Ovary (tissue), 9 donors: ENCODE data around the gene ACADS. TPM values are rescaled to one million over a fixed set of nuclear protein-coding genes. Genes with fewer than 3 reads are reported as not detected.

Source experiments
- DNase-seq, 5 donors: peaks; one replicate each; pipeline ENCODE4 v3.0.0-alpha.2; 2019 to 2020
- H3K27ac ChIP-seq, 2 donors: fragments of 200-600 bp; one replicate each; pipeline versions ENCODE4 v1.5.1 to v1.8.0; 2019 to 2022
- H3K27me3 ChIP-seq: fragments of 200-600 bp; one replicate; pipeline ENCODE4 v1.8.0; 2022
- H3K36me3 ChIP-seq: fragments of 200-600 bp; sonication (generic); one replicate; pipeline ENCODE4 v1.5.1; 2019
- H3K4me1 ChIP-seq: one replicate; pipeline ENCODE4 v1.8.1; 2013; ENCODE audit warnings: mild to moderate bottlenecking, moderate library complexity; ENCODE audit not compliant: insufficient read depth
- H3K4me3 ChIP-seq: fragments of 200-600 bp; sonication (generic); one replicate; pipeline ENCODE4 v1.5.1; 2017
- H3K9me3 ChIP-seq, 2 donors: fragments of 200-600 bp in 1 of 2; sonication (generic) in 1 of 2; one replicate each; pipeline versions ENCODE4 v1.5.1 to v1.8.1; 2013 to 2019; ENCODE audit warnings: mild to moderate bottlenecking in 1 of 2, moderate library complexity in 1 of 2
- CTCF ChIP-seq, 3 donors: fragments of 450-650 bp in 2 of 3; fragments of 200-600 bp in 1 of 3; IDR thresholded peaks; one replicate each; pipeline versions ENCODE4 v1.5.1 to v1.8.0; 2016 to 2022; ENCODE audit warnings: antibody characterized with exemption in 3 of 3, mild to moderate bottlenecking in 1 of 3
- EP300 ChIP-seq: sonication (generic); formaldehyde crosslinking; IDR thresholded peaks from one replicate; pipeline ENCODE4 v1.6.1; 2017; ENCODE audit warnings: antibody characterized with exemption
- POLR2A ChIP-seq: fragments of 450-650 bp; IDR thresholded peaks from one replicate; pipeline ENCODE4 v1.6.1; 2017; ENCODE audit warnings: antibody characterized with exemption, mild to moderate bottlenecking, moderate library complexity
- WGBS, 3 donors: extraction: QIAGEN DNeasy Blood & Tissue Kit in 1 of 3; methylation state at CpG; one replicate each; pipeline versions ENCODE4 v1.1.5 to v1.1.7; 2013 to 2017; 5-methylcytosine and 5-hydroxymethylcytosine counted together
- intact Hi-C, 4 donors: fragments of 100-400 bp; cut with DNase I; formaldehyde crosslinking; loops; one replicate each; pipeline versions ENCODE4 v1.11.0 to v1.15.1; 2022 to 2023
- polyA plus RNA-seq, 2 donors: library from polyadenylated mRNA; stranded (reverse); fragments of 200-250 nt in 1 of 2; fragments of 350-450 nt in 1 of 2; fragmentation: Illumina TruSeq in 1 of 2; extraction: RNeasy Lipid Tissue Mini Kit (QIAGEN cat#74804) in 1 of 2; gene quantifications; one replicate each; pipeline ENCODE4 v1.2.3, GENCODE V29; 2013 to 2014
- total RNA-seq, 7 donors: library from RNA; depleted of rRNA in 2 of 7; stranded (reverse); fragments of >200 nt in 2 of 7; fragmentation: NEBNext Ultra II Directional in 3 of 7; extraction: Animal tissue kit (Norgen Biotek cat#: 25700) in 3 of 7; gene quantifications; one replicate each; pipeline versions ENCODE4 v1.1.0 to v1.2.4, GENCODE V29; 2016 to 2023
- donor health status: DM: no; HTN: no; CAD: no; lungs with moderate emphysema.
- donor health status: DM: no; HTN: no; CAD: no.
- donor health status: Bipolar disorder and iron deficiency.
- donor health status: DM: yes; HTN: yes; CAD: no.
- donor health status: DM: no; HTN: no; CAD: no.
- donor health status: DM: yes; HTN: yes; CAD: no.

ACADS gene
- total and polyA plus RNA-seq, 9 donors, result 1.0 to 17.5 (median 13.9) TPM

- 63 to 77% (median 71%) methylated on average over 4 of the region's 4 CpGs for WGBS, 3 donors
- no peak for TF ChIP-seq EP300
- no peak for TF ChIP-seq POLR2A
- no peak for TF ChIP-seq CTCF (IDR thresholded peaks at IDR 0.05)
- Histone ChIP-seq H3K36me3 (no peaks in the 10 kb centered on the region), H3K27me3 (no peaks in the 10 kb centered on the region), H3K9me3 (no peaks in the 10 kb centered on the region), H3K4me1 (peaks cover 5% of the 10 kb centered on the region), H3K27ac (no peak overlapping the region), H3K4me3 (no peak overlapping the region)
- intact Hi-C loops, result no loop called here
- no peak for DNase-seq
These were observed 17.0 kb upstream of the ACADS start for GRCh38 chr12:120708651-120709050.

- intact Hi-C loops, result loop anchor here (5.0 to 10.0 kb wide), 3 partner anchors 63 to 125 kb away; partner anchors contain the start of genes POP5 (in 3 of the 4) and CABP1 (in 1 of the 4)
- Histone ChIP-seq H3K9me3 (no peaks in the 10 kb centered on the region), H3K27ac (peak within 1 kb of the TSS; percentile 56 to 76), H3K36me3 (no peaks in the 10 kb centered on the region), H3K4me1 (peaks cover 4% of the 10 kb centered on the region), H3K4me3 (peak within 1 kb of the TSS; percentile 64), H3K27me3 (no peaks in the 10 kb centered on the region)
- WGBS, 3 donors, result 0 to 1% (median 1%) methylated on average over 32 to 70 of the region's 76 CpGs
- TF ChIP-seq CTCF (IDR thresholded peaks at IDR 0.05) (peak in 1 of 3 donors; percentile 6), POLR2A (peak; percentile 53), EP300 (no peak)
- peak; percentile 64 to 83 (median 80) for DNase-seq
These were observed 15.4 kb upstream of the ACADS start, which contains the start of gene UNC119B for GRCh38 chr12:120710031-120710804. Gene UNC119B, plus strand, starts transcription at chr12:120710458. Its CDS starts 17 bp downstream, at chr12:120710475.

GRCh38 chr12:120710805-120711296 is 14.8 kb upstream of the ACADS start:
- Histone ChIP-seq H3K27ac (peak overlapping the region; percentile 56 to 76), H3K4me3 (peak overlapping the region; percentile 64), H3K27me3 (no peaks in the 10 kb centered on the region), H3K36me3 (no peaks in the 10 kb centered on the region), H3K4me1 (peaks cover 4% of the 10 kb centered on the region), H3K9me3 (no peaks in the 10 kb centered on the region)
- TF ChIP-seq CTCF (IDR thresholded peaks at IDR 0.05), result no peak
- TF ChIP-seq EP300, result no peak
- TF ChIP-seq POLR2A, result no peak
- DNase-seq, result peak in 4 of 5 donors; percentile 25 to 44 (median 40)
- 0 to 3% (median 0%) methylated on average over 11 to 31 of the region's 31 CpGs for WGBS, 3 donors
- intact Hi-C loops, result loop anchor here (5.0 to 10.0 kb wide), 3 partner anchors 64 to 126 kb away; partner anchors contain the start of genes POP5 (in 3 of the 4) and CABP1 (in 1 of the 4)

GRCh38 chr12:120711411-120711810 is 14.2 kb upstream of the ACADS start:
- 25 to 29% (median 26%) methylated on average over 6 of the region's 6 CpGs for WGBS, 3 donors
- H3K36me3 ChIP-seq, result no peaks in the 10 kb centered on the region
- H3K27ac ChIP-seq, result no peak overlapping the region
- intact Hi-C loops, result loop anchor here (5.0 to 10.0 kb wide), 3 partner anchors 64 to 127 kb away; partner anchors contain the start of genes POP5 (in 3 of the 4) and CABP1 (in 1 of the 4)
- no peak for TF ChIP-seq CTCF (IDR thresholded peaks at IDR 0.05)
- no peak for TF ChIP-seq EP300
- no peak for TF ChIP-seq POLR2A
- no peaks in the 10 kb centered on the region for H3K27me3 ChIP-seq
- H3K4me1 ChIP-seq, result peaks cover 4% of the 10 kb centered on the region
- no peaks in the 10 kb centered on the region for H3K9me3 ChIP-seq
- no peak for DNase-seq
- H3K4me3 ChIP-seq, result peak overlapping the region; percentile 64
